Measurements from ENCODE around the gene BOD1L1.

DNA sequence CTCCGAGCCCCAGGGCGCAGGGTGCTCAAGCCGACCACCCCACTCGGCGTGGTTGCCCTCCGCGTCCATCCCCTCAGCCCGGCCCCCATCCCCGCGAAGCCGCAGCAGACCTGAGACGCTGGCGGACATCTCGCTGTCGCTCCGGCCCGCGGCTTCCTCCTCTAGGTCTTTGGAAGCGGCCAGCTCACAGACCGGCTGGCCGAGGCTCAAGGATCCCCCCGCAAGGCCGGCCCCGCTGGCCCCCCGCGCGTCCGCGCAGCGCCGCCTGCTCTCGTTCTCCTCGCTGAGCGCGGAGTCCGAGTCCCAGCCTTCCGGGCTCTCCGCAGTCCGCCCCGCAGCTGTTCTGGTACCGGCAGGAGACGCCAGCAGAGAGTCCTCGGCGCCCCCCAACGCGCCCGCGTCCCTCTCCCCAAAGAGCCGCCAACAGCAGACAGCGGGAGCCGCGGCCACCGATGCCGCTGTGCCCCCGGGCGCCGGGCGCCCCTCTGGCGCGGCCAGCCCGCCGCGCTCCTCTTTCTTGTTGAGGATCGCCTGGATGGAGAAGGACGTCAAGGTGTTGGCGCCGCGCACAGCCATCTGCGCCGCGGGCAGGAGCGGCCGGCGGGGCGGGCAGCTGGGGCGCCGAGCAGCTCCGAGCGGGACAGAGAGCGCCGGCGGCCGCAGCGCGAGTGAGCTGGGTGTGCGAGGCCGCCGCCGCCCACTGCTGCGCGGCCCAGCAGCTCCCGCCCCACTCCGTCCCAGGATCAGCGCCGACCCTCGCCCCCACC lies 83.5 kb downstream of the BOD1L1 start, which contains the start of gene NKX3-2:
- no peak for TF ChIP-seq POLR2A (IDR thresholded peaks at IDR 0.05)
- TF ChIP-seq, protein P1, sequence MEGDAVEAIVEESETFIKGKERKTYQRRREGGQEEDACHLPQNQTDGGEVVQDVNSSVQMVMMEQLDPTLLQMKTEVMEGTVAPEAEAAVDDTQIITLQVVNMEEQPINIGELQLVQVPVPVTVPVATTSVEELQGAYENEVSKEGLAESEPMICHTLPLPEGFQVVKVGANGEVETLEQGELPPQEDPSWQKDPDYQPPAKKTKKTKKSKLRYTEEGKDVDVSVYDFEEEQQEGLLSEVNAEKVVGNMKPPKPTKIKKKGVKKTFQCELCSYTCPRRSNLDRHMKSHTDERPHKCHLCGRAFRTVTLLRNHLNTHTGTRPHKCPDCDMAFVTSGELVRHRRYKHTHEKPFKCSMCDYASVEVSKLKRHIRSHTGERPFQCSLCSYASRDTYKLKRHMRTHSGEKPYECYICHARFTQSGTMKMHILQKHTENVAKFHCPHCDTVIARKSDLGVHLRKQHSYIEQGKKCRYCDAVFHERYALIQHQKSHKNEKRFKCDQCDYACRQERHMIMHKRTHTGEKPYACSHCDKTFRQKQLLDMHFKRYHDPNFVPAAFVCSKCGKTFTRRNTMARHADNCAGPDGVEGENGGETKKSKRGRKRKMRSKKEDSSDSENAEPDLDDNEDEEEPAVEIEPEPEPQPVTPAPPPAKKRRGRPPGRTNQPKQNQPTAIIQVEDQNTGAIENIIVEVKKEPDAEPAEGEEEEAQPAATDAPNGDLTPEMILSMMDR (IDR thresholded peaks at IDR 0.05): no peak
- TF ChIP-seq POLR2AphosphoS5 (IDR thresholded peaks at IDR 0.05; ENCODE audit: insufficient read depth in 1 of 2, low read depth in 1 of 2): no peak
